ENCODE results near the gene CREBBP. TPM values are rescaled to one million over a fixed set of nuclear protein-coding genes. Genes with fewer than 3 reads are reported as not detected.

Gene CREBBP
- total and polyA plus RNA-seq, 10 donors: 5.8 to 153 (median 99.9) TPM

DNA sequence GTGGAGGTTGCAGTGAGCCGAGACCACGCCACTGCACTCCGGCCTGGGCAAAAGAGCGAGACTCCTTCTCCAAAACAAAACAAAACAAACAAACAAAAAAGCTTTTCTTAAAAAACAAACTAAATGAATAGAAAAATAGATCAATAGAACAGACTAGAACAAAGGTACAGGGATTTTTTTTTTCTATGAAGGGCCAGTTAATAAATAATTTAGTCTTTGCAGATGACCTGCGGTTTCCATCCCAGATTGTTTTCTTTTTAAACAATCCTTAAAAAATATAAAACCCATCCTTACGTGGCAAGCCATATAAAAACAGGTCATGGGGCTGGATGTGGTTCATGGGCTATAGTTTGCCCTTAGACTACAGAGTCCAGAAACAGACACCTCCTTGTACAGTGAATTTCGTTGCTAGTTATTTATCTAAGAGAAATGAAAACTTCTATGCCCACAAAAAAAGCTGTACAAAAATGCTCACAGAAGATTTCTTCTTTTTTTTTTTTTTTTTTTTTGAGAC is 45.4 kb downstream of the CREBBP start:
- no peak for TF ChIP-seq POLR2A (IDR thresholded peaks at IDR 0.05)
- TF ChIP-seq, protein P1, sequence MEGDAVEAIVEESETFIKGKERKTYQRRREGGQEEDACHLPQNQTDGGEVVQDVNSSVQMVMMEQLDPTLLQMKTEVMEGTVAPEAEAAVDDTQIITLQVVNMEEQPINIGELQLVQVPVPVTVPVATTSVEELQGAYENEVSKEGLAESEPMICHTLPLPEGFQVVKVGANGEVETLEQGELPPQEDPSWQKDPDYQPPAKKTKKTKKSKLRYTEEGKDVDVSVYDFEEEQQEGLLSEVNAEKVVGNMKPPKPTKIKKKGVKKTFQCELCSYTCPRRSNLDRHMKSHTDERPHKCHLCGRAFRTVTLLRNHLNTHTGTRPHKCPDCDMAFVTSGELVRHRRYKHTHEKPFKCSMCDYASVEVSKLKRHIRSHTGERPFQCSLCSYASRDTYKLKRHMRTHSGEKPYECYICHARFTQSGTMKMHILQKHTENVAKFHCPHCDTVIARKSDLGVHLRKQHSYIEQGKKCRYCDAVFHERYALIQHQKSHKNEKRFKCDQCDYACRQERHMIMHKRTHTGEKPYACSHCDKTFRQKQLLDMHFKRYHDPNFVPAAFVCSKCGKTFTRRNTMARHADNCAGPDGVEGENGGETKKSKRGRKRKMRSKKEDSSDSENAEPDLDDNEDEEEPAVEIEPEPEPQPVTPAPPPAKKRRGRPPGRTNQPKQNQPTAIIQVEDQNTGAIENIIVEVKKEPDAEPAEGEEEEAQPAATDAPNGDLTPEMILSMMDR (IDR thresholded peaks at IDR 0.05 in 8 of 11, conservative IDR thresholded peaks at IDR 0.05 in 3 of 11): no peak
- TF ChIP-seq POLR2AphosphoS5 (IDR thresholded peaks at IDR 0.05): no peak
- Histone ChIP-seq H3K4me3 (no peak overlapping the region), H3K9me3 (peaks cover 3 to 22% (median 16%) of the 10 kb centered on the region in 8 donors), H3K36me3 (peaks cover 0 to 61% (median 0%) of the 10 kb centered on the region in 6 donors), H3K4me1 (peaks cover 0 to 69% (median 19%) of the 10 kb centered on the region in 6 donors), H3K27me3 (replicated peaks in 1 of 7) (no peaks in the 10 kb centered on the region), H3K27ac (no peak overlapping the region)
- no peak for DNase-seq
- intact Hi-C loops (cut with DNase I; ENCODE audit: low total_unique reads): no loop called here
- 94 to 100% (median 97%) methylated on average over 7 of the region's 7 CpGs for WGBS, 5 donors

DNA sequence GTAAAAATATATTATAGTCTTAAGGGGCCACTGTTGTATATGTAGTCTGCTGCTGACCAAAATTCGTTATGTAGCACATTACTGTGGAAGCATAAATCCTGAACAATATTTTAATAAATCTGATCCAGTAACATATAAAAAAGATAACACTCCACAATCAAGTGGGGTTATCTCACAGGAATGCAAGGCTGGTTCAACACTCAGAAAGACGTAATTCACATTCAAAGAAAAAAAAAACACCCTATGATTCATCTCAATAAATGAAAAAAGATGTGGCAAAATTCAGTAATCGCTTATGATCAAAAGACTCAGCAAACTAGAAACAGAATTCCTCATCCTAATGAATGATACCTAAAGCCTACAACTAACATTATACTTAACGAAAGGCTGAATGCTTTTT is 47.8 kb downstream of the CREBBP start:
- no peak for TF ChIP-seq POLR2A (IDR thresholded peaks at IDR 0.05)
- no peak for DNase-seq
- 93 to 97% (median 95%) methylated on average over 4 of the region's 4 CpGs for WGBS, 5 donors
- no peaks in the 10 kb centered on the region for H3K27me3 ChIP-seq (replicated peaks in 1 of 7)
- H3K4me1 ChIP-seq: peaks cover 0 to 69% (median 15%) of the 10 kb centered on the region in 6 donors
- no peak overlapping the region for H3K27ac ChIP-seq
- peaks cover 0 to 61% (median 1%) of the 10 kb centered on the region in 6 donors for H3K36me3 ChIP-seq
- no peak overlapping the region for H3K4me3 ChIP-seq
- intact Hi-C loops (cut with DNase I; ENCODE audit: low total_unique reads): no loop called here
- H3K9me3 ChIP-seq: peaks cover 3 to 22% (median 16%) of the 10 kb centered on the region in 8 donors

DNA sequence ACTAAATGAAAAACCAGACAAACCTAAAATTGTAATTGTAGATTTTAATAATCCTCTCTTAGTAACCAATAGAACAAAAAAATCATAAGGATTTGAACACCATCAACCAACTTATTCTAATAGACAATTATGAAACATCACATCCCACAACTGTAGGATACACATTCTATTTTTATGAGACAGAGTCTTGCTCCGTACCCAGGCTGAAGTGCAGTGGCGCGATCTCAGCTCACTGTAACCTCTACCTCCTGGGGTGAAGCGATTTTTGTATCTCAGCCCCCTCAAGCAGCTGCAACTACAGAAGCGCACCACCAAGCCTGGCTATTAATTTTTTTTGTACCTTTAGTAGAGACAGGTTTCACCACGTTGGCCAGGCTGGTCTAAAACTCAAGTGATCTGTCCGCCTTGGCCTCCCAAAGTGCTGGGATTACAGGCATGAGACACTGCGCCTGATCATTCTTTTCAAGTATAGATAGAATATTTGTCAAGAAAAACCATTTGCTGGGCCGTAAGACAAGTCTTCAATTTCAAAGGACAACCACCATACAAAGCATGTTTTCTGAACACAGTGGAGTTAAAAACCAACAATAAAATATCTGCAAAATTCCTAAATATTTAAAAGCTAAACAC is 49.8 kb downstream of the CREBBP start:
- TF ChIP-seq POLR2AphosphoS5 (IDR thresholded peaks at IDR 0.05): no peak
- TF ChIP-seq, protein P1 (IDR thresholded peaks at IDR 0.05 in 8 of 11, conservative IDR thresholded peaks at IDR 0.05 in 3 of 11): no peak
- TF ChIP-seq POLR2A (IDR thresholded peaks at IDR 0.05): no peak
- Histone ChIP-seq H3K9me3 (peaks cover 3 to 22% (median 16%) of the 10 kb centered on the region in 8 donors), H3K27ac (no peak overlapping the region), H3K36me3 (peaks cover 0 to 51% (median 1%) of the 10 kb centered on the region in 6 donors), H3K4me1 (peaks cover 5 to 69% (median 22%) of the 10 kb centered on the region in 6 donors), H3K4me3 (no peak overlapping the region), H3K27me3 (replicated peaks in 1 of 7) (no peaks in the 10 kb centered on the region)
- WGBS, 5 donors: 91 to 96% (median 96%) methylated on average over 9 of the region's 9 CpGs
- no peak for DNase-seq
- intact Hi-C loops (cut with DNase I; ENCODE audit: low total_unique reads): no loop called here

DNA sequence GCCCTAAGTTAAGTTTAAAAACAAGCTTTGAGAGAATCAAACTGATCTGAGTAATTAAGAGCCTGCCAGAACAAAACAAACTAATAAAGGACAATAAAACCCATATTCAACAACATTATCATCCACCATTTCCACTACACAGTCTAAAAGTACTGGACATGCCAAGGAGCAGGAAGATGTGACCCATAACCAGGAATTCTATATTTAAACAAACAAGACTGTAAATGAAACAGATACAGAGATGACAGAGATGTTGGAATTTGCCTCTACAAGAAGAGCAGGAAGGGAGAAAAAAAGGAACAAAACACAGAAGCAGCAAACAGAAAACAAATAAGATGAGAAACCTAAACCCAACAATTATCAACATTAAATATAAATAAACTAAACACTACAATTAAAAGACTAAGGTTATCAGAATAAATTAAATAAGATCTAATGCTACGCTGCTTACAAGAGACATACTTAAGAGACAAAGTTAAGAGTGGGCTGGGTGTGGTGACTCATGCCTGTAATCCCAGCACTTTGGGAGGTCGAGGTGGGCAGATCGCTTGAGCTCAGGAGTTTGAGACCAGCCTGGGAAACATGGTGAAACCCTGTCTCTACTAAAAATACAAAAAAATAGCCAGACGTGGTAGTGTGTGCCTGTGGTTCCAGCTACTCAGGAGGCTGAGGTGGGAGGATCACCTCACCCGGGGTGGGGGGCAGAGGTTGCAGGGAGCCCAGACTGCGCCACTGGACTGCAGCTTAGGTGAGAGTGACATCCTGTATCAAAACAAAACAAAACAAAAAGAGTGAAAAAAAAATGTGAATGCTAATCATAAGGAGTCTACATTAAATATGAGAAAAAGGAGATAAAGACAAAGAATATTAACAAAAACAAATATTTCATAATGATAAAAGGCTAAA is 50.6 kb downstream of the CREBBP start:
- Histone ChIP-seq H3K36me3 (peaks cover 0 to 42% (median 1%) of the 10 kb centered on the region in 6 donors), H3K4me1 (peaks cover 13 to 78% (median 31%) of the 10 kb centered on the region in 6 donors), H3K9me3 (peaks cover 3 to 22% (median 16%) of the 10 kb centered on the region in 8 donors), H3K27ac (no peak overlapping the region), H3K27me3 (replicated peaks in 1 of 7) (no peaks in the 10 kb centered on the region), H3K4me3 (no peak overlapping the region)
- TF ChIP-seq POLR2AphosphoS5 (IDR thresholded peaks at IDR 0.05): no peak
- no peak for TF ChIP-seq POLR2A (IDR thresholded peaks at IDR 0.05)
- TF ChIP-seq, protein P1 (IDR thresholded peaks at IDR 0.05 in 8 of 11, conservative IDR thresholded peaks at IDR 0.05 in 3 of 11): no peak
- intact Hi-C loops (cut with DNase I; ENCODE audit: low total_unique reads): no loop called here
- DNase-seq: no peak
- WGBS, 5 donors: 82 to 97% (median 93%) methylated on average over 6 of the region's 6 CpGs
